Measurements from ENCODE around the gene DSPP. TPM values are rescaled to one million over a fixed set of nuclear protein-coding genes. Genes with fewer than 3 reads are reported as not detected.

Gene DSPP
- total and polyA plus RNA-seq, 5 donors, result not detected

- H3K27ac ChIP-seq (ENCODE audit: low read length), result no peak overlapping the region
- intact Hi-C loops (cut with DNase I), result no loop called here
- no peaks in the 10 kb centered on the region for H3K9me3 ChIP-seq (ENCODE audit: control insufficient read depth, low read length)
- H3K4me1 ChIP-seq (ENCODE audit: control insufficient read depth, insufficient read depth, low read length), result no peaks in the 10 kb centered on the region
- no peak for DNase-seq
- H3K4me3 ChIP-seq (ENCODE audit: low read length), result no peak overlapping the region
- 30% methylated on average over 2 of the region's 2 CpGs for WGBS
- H3K27me3 ChIP-seq (ENCODE audit: control insufficient read depth, insufficient read depth), result no peaks in the 10 kb centered on the region
- no peak for ATAC-seq
Observed at GRCh38 chr4:87579478-87579877, 28.9 kb upstream of the DSPP start.

DNA sequence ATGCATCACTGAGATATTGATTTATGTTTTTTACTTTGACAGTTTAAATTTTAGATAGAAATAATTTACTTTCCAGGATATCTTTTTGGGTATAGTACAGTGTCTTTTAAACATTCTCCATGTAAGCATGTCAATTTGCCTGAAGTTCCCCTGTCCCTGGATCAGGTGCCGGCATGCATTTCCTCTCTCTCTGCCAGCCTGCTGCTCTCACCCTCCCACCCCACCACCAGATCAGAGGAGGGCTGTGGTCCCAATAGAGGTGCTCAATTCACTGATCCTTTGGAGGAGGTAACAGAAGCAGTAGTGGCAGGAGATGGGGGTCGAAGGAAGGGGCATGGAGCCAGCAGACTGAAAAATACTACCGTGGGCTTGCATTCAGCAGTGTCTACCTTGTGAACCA is 28.3 kb upstream of the DSPP start:
- intact Hi-C loops (cut with DNase I), result no loop called here
- ATAC-seq, result no peak
- no peaks in the 10 kb centered on the region for H3K27me3 ChIP-seq (ENCODE audit: control insufficient read depth, insufficient read depth)
- H3K4me3 ChIP-seq (ENCODE audit: low read length), result no peak overlapping the region
- H3K9me3 ChIP-seq (ENCODE audit: control insufficient read depth, low read length), result no peaks in the 10 kb centered on the region
- no peak overlapping the region for H3K27ac ChIP-seq (ENCODE audit: low read length)
- H3K4me1 ChIP-seq (ENCODE audit: control insufficient read depth, insufficient read depth, low read length), result no peaks in the 10 kb centered on the region
- 50% methylated on average over 3 of the region's 3 CpGs for WGBS
- DNase-seq, result no peak

DNA sequence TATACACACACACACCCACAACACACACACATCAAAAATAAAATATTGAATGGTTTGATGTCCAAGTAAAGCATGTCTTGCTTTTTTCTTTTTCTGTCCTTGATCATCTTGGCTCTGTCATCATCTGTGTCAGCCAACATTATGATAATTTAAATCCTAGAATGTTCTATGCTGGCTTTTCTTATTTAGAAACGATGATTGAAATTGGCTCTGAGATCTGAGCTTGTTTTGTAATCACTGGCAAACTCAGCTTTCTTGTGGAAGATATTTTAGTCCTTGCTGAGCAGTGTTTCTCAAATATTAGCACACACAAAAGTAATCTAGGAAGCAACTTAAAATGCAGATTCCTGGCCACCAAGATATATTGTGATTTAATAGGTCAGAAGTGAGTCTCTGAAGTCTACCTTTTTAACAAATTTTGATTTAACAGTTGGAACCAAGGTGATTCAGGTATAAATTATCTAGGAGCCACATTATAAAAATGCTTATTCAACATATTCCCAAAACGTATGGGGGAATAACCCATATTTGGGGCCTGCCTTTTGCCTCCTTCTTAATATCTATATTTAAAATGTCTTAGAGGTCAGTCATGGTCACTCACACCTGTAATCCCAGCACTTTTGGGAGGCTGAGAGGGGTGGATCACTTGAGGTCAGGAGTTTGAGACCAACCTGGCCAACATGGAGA is 24.0 kb upstream of the DSPP start:
- 61% methylated on average over 2 of the region's 2 CpGs for WGBS
- Histone ChIP-seq H3K4me1 (ENCODE audit: control insufficient read depth, insufficient read depth, low read length) (no peaks in the 10 kb centered on the region), H3K27ac (ENCODE audit: low read length) (no peak overlapping the region), H3K9me3 (ENCODE audit: control insufficient read depth, low read length) (no peaks in the 10 kb centered on the region), H3K27me3 (ENCODE audit: control insufficient read depth, insufficient read depth) (no peaks in the 10 kb centered on the region), H3K4me3 (ENCODE audit: low read length) (no peak overlapping the region)
- ATAC-seq, result no peak
- intact Hi-C loops (cut with DNase I), result no loop called here
- DNase-seq, result no peak

DNA sequence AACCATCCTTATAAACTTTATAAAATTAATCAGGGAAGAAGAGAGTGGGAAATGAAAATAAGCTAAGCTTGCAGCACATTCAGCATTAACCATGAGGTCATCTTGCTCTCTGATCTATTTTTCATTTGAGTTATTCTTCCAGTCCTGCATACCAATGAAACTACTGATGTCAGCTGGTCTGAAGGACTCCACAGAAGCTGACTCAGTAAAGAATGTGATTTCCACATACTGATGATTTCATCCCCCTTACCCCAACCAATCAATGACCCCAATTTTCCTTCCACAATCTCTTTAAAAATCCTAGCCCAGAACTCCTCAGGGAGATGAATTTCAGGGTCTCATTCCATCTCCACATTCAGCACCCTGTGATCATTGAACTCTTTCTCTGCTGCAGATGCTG is 18.8 kb upstream of the DSPP start:
- no peak for DNase-seq
- H3K9me3 ChIP-seq (ENCODE audit: control insufficient read depth, low read length), result no peaks in the 10 kb centered on the region
- no peak overlapping the region for H3K4me3 ChIP-seq (ENCODE audit: low read length)
- ATAC-seq, result peak; percentile 80 to 88
- no peaks in the 10 kb centered on the region for H3K27me3 ChIP-seq (ENCODE audit: control insufficient read depth, insufficient read depth)
- H3K4me1 ChIP-seq (ENCODE audit: control insufficient read depth, insufficient read depth, low read length), result no peaks in the 10 kb centered on the region
- intact Hi-C loops (cut with DNase I), result no loop called here
- no peak overlapping the region for H3K27ac ChIP-seq (ENCODE audit: low read length)

DNA sequence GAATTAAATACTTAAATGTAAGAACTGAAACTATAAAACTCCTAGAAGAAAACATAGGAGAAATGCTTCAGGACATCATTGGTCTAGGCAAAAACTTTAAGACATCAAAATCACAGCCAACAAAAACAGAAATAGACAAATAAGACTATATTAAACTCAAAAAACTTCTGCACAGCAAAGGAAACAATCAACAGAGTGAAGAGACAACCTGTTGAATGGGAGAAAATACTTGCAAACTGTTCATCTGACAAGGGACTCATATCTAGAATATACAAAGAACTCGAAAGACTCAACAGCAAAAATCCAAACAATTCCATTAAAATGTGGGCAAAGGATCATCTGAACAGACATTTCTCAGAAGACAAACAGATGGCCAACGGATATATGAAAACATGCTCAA is 16.2 kb upstream of the DSPP start:
- Histone ChIP-seq H3K4me1 (ENCODE audit: control insufficient read depth, insufficient read depth, low read length) (no peaks in the 10 kb centered on the region), H3K9me3 (ENCODE audit: control insufficient read depth, low read length) (no peaks in the 10 kb centered on the region), H3K4me3 (ENCODE audit: low read length) (no peak overlapping the region), H3K27me3 (ENCODE audit: control insufficient read depth, insufficient read depth) (no peaks in the 10 kb centered on the region), H3K27ac (ENCODE audit: low read length) (no peak overlapping the region)
- DNase-seq (no peak), ATAC-seq (no peak)
- WGBS, result 69% methylated on average over 2 of the region's 2 CpGs
- intact Hi-C loops (cut with DNase I), result no loop called here

DNA sequence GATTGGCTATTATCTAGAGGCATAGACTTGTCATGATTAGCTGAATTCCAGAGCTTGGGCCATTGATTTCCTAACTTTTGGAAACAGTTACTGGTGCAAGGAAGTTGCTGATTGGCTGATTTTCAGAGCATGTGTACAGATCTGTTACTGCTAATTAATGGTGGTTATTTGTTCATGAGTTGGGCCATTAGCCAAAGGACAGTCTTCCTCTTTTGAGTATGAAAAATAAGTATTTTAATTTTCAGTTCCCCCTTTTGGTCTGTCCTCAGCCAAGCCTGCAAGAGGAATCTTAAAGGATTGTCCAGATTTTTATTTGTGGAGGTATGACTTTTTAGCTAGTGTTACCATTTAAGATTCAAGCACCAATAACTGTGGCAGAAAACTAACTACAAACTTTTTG is 7.0 kb upstream of the DSPP start:
- Histone ChIP-seq H3K9me3 (ENCODE audit: control insufficient read depth, low read length) (no peaks in the 10 kb centered on the region), H3K27me3 (ENCODE audit: control insufficient read depth, insufficient read depth) (no peaks in the 10 kb centered on the region), H3K27ac (ENCODE audit: low read length) (no peak overlapping the region), H3K4me3 (ENCODE audit: low read length) (no peak overlapping the region), H3K4me1 (ENCODE audit: control insufficient read depth, insufficient read depth, low read length) (no peaks in the 10 kb centered on the region)
- no peak for DNase-seq
- intact Hi-C loops (cut with DNase I), result no loop called here
- no peak for ATAC-seq

DNA sequence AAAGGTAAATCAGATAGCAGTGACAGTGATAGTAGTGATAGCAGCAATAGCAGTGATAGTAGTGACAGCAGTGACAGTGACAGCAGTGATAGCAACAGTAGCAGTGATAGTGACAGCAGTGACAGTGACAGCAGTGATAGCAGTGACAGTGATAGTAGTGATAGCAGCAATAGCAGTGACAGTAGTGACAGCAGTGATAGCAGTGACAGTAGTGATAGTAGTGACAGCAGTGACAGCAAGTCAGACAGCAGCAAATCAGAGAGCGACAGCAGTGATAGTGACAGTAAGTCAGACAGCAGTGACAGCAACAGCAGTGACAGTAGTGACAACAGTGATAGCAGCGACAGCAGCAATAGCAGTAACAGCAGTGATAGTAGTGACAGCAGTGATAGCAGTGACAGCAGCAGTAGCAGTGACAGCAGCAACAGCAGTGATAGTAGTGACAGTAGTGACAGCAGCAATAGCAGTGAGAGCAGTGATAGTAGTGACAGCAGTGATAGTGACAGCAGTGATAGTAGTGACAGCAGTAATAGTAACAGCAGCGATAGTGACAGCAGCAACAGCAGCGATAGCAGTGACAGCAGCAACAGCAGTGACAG is 6.1 kb downstream of the DSPP start:
- no peak for ATAC-seq
- no peak overlapping the region for H3K4me3 ChIP-seq (ENCODE audit: low read length)
- no peak for DNase-seq
- H3K27me3 ChIP-seq (ENCODE audit: control insufficient read depth, insufficient read depth), result peaks cover 2% of the 10 kb centered on the region
- 95% methylated on average over 4 of the region's 4 CpGs for WGBS
- H3K4me1 ChIP-seq (ENCODE audit: control insufficient read depth, insufficient read depth, low read length), result no peaks in the 10 kb centered on the region
- no peaks in the 10 kb centered on the region for H3K9me3 ChIP-seq (ENCODE audit: control insufficient read depth, low read length)
- no peak overlapping the region for H3K27ac ChIP-seq (ENCODE audit: low read length)
- intact Hi-C loops (cut with DNase I), result no loop called here

- intact Hi-C loops (cut with DNase I), result no loop called here
- Histone ChIP-seq H3K27ac (ENCODE audit: low read length) (no peak overlapping the region), H3K9me3 (ENCODE audit: control insufficient read depth, low read length) (no peaks in the 10 kb centered on the region), H3K27me3 (ENCODE audit: control insufficient read depth, insufficient read depth) (no peaks in the 10 kb centered on the region), H3K4me1 (ENCODE audit: control insufficient read depth, insufficient read depth, low read length) (no peaks in the 10 kb centered on the region), H3K4me3 (ENCODE audit: low read length) (no peak overlapping the region)
- DNase-seq (no peak), ATAC-seq (no peak)
- 65% methylated on average over 9 of the region's 9 CpGs for WGBS
Observed at GRCh38 chr4:87616268-87616667, 7.9 kb downstream of the DSPP start.

GRCh38 chr4:87620086-87620485 is 11.8 kb downstream of the DSPP start:
- DNase-seq (no peak), ATAC-seq (no peak)
- Histone ChIP-seq H3K27me3 (ENCODE audit: control insufficient read depth, insufficient read depth) (no peaks in the 10 kb centered on the region), H3K9me3 (ENCODE audit: control insufficient read depth, low read length) (no peaks in the 10 kb centered on the region), H3K27ac (ENCODE audit: low read length) (peak overlapping the region; percentile 25), H3K4me3 (ENCODE audit: low read length) (no peak overlapping the region), H3K4me1 (ENCODE audit: control insufficient read depth, insufficient read depth, low read length) (no peaks in the 10 kb centered on the region)
- intact Hi-C loops (cut with DNase I), result no loop called here
- WGBS, result 67% methylated on average over 6 of the region's 6 CpGs

DNA sequence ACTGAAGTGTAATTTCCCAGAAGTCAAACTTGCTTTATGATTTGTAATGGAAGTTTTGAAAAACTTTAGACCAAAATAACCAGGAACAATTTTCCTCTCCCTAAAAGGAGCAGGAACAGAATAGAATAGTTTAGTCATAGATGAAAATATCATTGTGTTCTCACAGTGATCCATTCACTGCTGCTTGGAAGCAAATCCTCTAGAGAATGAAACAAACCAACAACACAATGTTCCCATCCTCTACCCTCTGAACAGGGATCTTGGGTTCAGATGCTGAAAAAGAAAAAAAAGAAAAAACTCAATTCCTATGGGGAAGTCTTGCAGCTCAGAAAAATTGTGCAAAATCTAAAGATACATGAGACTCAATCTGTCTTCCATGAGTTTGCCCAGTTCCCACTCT is 12.2 kb downstream of the DSPP start:
- Histone ChIP-seq H3K9me3 (ENCODE audit: control insufficient read depth, low read length) (no peaks in the 10 kb centered on the region), H3K4me3 (ENCODE audit: low read length) (no peak overlapping the region), H3K4me1 (ENCODE audit: control insufficient read depth, insufficient read depth, low read length) (no peaks in the 10 kb centered on the region), H3K27ac (ENCODE audit: low read length) (no peak overlapping the region), H3K27me3 (ENCODE audit: control insufficient read depth, insufficient read depth) (no peaks in the 10 kb centered on the region)
- peak; percentile 86 to 97 for ATAC-seq
- intact Hi-C loops (cut with DNase I), result no loop called here
- DNase-seq, result no peak

GRCh38 chr4:87622303-87622702 is 14.0 kb downstream of the DSPP start:
- DNase-seq (no peak), ATAC-seq (no peak)
- no peaks in the 10 kb centered on the region for H3K4me1 ChIP-seq (ENCODE audit: control insufficient read depth, insufficient read depth, low read length)
- intact Hi-C loops (cut with DNase I), result no loop called here
- WGBS, result 85% methylated on average over 8 of the region's 8 CpGs
- no peaks in the 10 kb centered on the region for H3K9me3 ChIP-seq (ENCODE audit: control insufficient read depth, low read length)
- no peak overlapping the region for H3K27ac ChIP-seq (ENCODE audit: low read length)
- no peaks in the 10 kb centered on the region for H3K27me3 ChIP-seq (ENCODE audit: control insufficient read depth, insufficient read depth)
- H3K4me3 ChIP-seq (ENCODE audit: low read length), result no peak overlapping the region

GRCh38 chr4:87624698-87625097 is 16.4 kb downstream of the DSPP start:
- ATAC-seq (no peak), DNase-seq (no peak)
- 60% methylated on average over 2 of the region's 2 CpGs for WGBS
- H3K9me3 ChIP-seq (ENCODE audit: control insufficient read depth, low read length), result no peaks in the 10 kb centered on the region
- H3K27me3 ChIP-seq (ENCODE audit: control insufficient read depth, insufficient read depth), result no peaks in the 10 kb centered on the region
- H3K4me1 ChIP-seq (ENCODE audit: control insufficient read depth, insufficient read depth, low read length), result no peaks in the 10 kb centered on the region
- H3K4me3 ChIP-seq (ENCODE audit: low read length), result no peak overlapping the region
- intact Hi-C loops (cut with DNase I), result no loop called here
- no peak overlapping the region for H3K27ac ChIP-seq (ENCODE audit: low read length)
